ENCODE measurements around the gene SCYL1.

The SCYL1 gene

GRCh38 chr11:65556470-65557279 lies 31.8 kb downstream of the SCYL1 start:
- TF ChIP-seq, protein P1, sequence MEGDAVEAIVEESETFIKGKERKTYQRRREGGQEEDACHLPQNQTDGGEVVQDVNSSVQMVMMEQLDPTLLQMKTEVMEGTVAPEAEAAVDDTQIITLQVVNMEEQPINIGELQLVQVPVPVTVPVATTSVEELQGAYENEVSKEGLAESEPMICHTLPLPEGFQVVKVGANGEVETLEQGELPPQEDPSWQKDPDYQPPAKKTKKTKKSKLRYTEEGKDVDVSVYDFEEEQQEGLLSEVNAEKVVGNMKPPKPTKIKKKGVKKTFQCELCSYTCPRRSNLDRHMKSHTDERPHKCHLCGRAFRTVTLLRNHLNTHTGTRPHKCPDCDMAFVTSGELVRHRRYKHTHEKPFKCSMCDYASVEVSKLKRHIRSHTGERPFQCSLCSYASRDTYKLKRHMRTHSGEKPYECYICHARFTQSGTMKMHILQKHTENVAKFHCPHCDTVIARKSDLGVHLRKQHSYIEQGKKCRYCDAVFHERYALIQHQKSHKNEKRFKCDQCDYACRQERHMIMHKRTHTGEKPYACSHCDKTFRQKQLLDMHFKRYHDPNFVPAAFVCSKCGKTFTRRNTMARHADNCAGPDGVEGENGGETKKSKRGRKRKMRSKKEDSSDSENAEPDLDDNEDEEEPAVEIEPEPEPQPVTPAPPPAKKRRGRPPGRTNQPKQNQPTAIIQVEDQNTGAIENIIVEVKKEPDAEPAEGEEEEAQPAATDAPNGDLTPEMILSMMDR (IDR thresholded peaks at IDR 0.05; ENCODE audit: low read depth, low read length) = no peak
- no peaks in the 10 kb centered on the region; the same call in 1 of the 2 replicates for H3K36me3 ChIP-seq
- H3K27me3 ChIP-seq = no peaks in the 10 kb centered on the region
- H3K4me1 ChIP-seq = peaks cover 16% of the 10 kb centered on the region
- no peaks in the 10 kb centered on the region for H3K9me3 ChIP-seq
- H3K4me3 ChIP-seq (ENCODE audit: low read depth, low read length) = peak overlapping the region; percentile 52
- DNase-seq = no peak

DNA sequence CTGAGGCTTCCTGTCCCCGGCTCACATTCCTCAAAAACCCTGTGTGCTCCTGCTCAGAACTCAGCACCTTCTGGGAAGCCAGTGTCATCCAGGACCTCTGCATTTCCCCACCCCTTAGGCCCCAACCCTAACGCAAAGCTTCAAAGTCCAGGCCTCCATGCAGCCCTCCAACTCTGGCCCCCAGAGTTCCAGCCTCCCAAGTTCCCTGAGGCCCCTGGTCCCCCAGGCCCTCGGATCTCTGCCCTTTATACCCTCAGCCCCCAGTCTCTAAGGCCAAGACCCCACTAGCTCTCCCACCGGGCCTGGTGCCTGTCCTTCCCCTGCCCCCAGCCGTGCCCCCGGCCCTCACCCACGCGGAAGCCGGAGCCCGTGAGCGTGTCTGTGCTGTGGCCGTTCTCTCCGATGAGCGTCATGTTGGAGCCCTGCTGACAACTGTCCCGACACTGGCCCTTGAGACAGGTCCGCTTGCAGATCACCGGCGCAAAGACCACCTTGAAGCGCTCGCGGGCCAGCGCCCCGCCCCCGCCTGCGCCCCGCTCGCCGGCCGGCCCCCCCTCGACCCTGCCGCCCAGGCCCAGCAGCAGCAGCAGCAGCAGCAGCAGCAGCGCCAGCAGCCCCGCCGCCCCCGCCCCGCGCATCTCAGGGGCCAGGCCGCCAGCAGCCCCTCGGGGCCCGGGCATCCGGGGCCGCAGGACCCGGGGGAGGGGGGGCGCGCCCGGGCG lies 32.6 kb downstream of the SCYL1 start:
- no peaks in the 10 kb centered on the region for H3K27me3 ChIP-seq
- no peak for DNase-seq
- H3K36me3 ChIP-seq = no peaks in the 10 kb centered on the region
- H3K4me3 ChIP-seq (ENCODE audit: low read depth, low read length) = peak overlapping the region; percentile 52
- peaks cover 16% of the 10 kb centered on the region for H3K4me1 ChIP-seq
- no peaks in the 10 kb centered on the region for H3K9me3 ChIP-seq
- TF ChIP-seq, protein P1 (IDR thresholded peaks at IDR 0.05; ENCODE audit: low read depth, low read length) = no peak

- Histone ChIP-seq H3K4me1 (peaks cover 16% of the 10 kb centered on the region), H3K4me3 (ENCODE audit: low read depth, low read length) (peak within 1 kb of the TSS; percentile 53), H3K27me3 (no peaks in the 10 kb centered on the region), H3K36me3 (no peaks in the 10 kb centered on the region), H3K9me3 (no peaks in the 10 kb centered on the region)
- TF ChIP-seq, protein P1 (IDR thresholded peaks at IDR 0.05; ENCODE audit: low read depth, low read length) = no peak
- DNase-seq = peak; percentile 62
These were observed 33.4 kb downstream of the SCYL1 start, which contains the start of gene LTBP3 for GRCh38 chr11:65558002-65558929. Gene LTBP3 (minus strand): TSS chr11:65558359. CDS start chr11:65557959, 400 bp downstream.

- Histone ChIP-seq H3K9me3 (no peaks in the 10 kb centered on the region), H3K4me3 (ENCODE audit: low read depth, low read length) (peak overlapping the region; percentile 53; the same call in 1 of the 2 replicates), H3K4me1 (peaks cover 16% of the 10 kb centered on the region), H3K36me3 (no peaks in the 10 kb centered on the region), H3K27me3 (no peaks in the 10 kb centered on the region)
- TF ChIP-seq, protein P1 (IDR thresholded peaks at IDR 0.05; ENCODE audit: low read depth, low read length) = no peak
- DNase-seq = no peak
These were observed 34.1 kb downstream of the SCYL1 start for GRCh38 chr11:65558930-65559509.

DNA sequence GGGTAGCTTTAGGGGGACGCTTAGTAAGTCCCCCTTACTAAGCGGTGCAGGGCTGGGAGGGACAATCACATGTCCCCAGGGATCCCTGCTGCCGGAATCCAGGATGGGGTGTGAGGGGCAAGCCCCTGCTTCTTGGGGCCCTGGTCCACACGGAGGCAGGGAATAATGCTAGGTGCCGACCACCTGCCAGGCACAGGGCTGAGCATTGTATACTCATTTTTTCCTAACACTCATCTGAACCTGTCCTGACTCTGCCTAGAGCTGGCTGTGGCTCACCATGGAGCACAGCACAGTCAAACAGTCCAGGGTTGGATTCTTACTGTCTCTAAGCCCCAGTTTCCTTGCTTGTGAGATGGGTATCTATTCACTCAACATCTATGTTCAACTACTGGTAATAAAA lies 34.7 kb downstream of the SCYL1 start:
- no peak overlapping the region for H3K4me3 ChIP-seq (ENCODE audit: low read depth, low read length)

More for the DNA sequence above, 34.7 kb downstream of the SCYL1 start:
- TF ChIP-seq, protein P1 (IDR thresholded peaks at IDR 0.05; ENCODE audit: low read depth, low read length) = no peak
- no peaks in the 10 kb centered on the region for H3K27me3 ChIP-seq
- no peaks in the 10 kb centered on the region for H3K9me3 ChIP-seq
- H3K36me3 ChIP-seq = no peaks in the 10 kb centered on the region
- no peak for DNase-seq
- H3K4me1 ChIP-seq = peaks cover 16% of the 10 kb centered on the region

All from BE2C (cell line).